ENCODE results near the gene SYT9. TPM values are rescaled to one million over a fixed set of nuclear protein-coding genes. Genes with fewer than 3 reads are reported as not detected.

Gene SYT9
- total and polyA plus RNA-seq, 2 of the 4 experiments (the other 2 are of a cell fraction), result not detected

DNA sequence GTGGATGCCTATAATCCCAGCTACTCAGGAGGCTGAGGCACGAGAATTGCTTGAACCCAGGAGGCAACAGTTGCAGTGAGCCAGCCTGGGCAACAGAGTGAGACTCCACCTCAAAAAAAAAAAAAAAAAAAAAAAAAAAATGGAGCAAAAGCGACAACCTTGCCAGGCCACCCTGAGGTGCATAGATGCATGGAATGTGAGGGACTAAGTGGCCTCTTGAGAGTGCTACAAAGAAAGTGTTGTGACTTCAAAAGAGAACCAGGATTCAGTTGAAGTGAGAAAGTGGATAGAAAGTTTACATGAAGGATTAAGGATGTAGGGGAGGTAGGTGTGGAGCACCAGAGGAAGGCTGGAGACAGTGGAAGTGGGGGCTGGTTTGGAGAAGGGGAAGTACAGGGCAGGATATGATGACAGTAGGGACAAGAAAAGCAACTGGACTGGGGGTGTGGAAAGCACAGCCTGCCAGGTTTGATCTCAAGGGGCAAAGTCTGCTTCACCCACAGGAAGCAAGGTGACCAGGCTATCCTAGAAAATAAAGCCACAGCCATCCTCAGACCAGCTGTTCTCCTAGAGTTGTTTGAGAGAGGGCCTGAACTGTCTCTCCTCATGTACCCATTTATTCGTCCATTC is 197.6 kb downstream of the SYT9 start:
- Histone ChIP-seq H2AFZ (replicated peaks; ENCODE audit: low read length, poor library complexity) (no peak overlapping the region), H3K4me1 (ENCODE audit: control insufficient read depth, insufficient read depth, low read length) (no peaks in the 10 kb centered on the region), H3K9me3 (ENCODE audit: control insufficient read depth, insufficient read depth, low read length) (no peaks in the 10 kb centered on the region), H3K14ac (replicated peaks; ENCODE audit: low read depth, low read length) (no peak overlapping the region), H2BK120ac (ENCODE audit: low read depth, low read length) (no peak overlapping the region), H3K4me2 (ENCODE audit: low read depth, low read length) (no peak overlapping the region), H3K18ac (ENCODE audit: low read depth, low read length) (no peak overlapping the region), H2BK15ac (ENCODE audit: low read depth, low read length) (no peak overlapping the region), H4K91ac (ENCODE audit: insufficient read depth, low read depth, low read length) (no peak overlapping the region), H4K8ac (ENCODE audit: low read depth in 2 of 2, low read length in 2 of 2) (no peak overlapping the region), H2AK5ac (ENCODE audit: low read depth, low read length) (no peak overlapping the region), H2BK5ac (ENCODE audit: low read depth, low read length, poor library complexity, severe bottlenecking) (no peak overlapping the region), H3K9me1 (ENCODE audit: insufficient read depth, low read length) (no peaks in the 10 kb centered on the region), H3K27me3 (ENCODE audit: control insufficient read depth, insufficient read depth, low read length) (peaks cover 1% of the 10 kb centered on the region), H3K23ac (ENCODE audit: low read depth, low read length) (no peak overlapping the region), H2BK20ac (ENCODE audit: low read depth, low read length) (no peak overlapping the region), H3K9ac (ENCODE audit: low read depth, low read length) (no peak overlapping the region), H3K4ac (ENCODE audit: low read depth, low read length) (no peak overlapping the region), H3K36me3 (ENCODE audit: control insufficient read depth, insufficient read depth, low read length) (no peaks in the 10 kb centered on the region), H3K27ac (ENCODE audit: insufficient read depth, low read length) (no peak overlapping the region), H4K5ac (ENCODE audit: low read depth, low read length) (no peak overlapping the region), H3K56ac (ENCODE audit: extremely low read depth, insufficient read depth, low read length) (no peak overlapping the region), H2AK9ac (replicated peaks; ENCODE audit: low read depth, low read length, poor library complexity) (no peak overlapping the region), H3K79me1 (ENCODE audit: low read depth in 1 of 2, low read length in 2 of 2) (no peaks in the 10 kb centered on the region), H3K4me3 (ENCODE audit: insufficient read depth, low read depth, low read length) (no peak overlapping the region), H4K20me1 (ENCODE audit: insufficient read depth, low read length) (no peaks in the 10 kb centered on the region)
- in situ Hi-C loops (cut with MboI; ENCODE audit: low sequenced_read_pairs), result loop anchor here (25.0 kb wide), 1 partner anchor 637 kb away; no protein-coding TSS in a partner anchor
- dilution Hi-C loops (cut with HindIII; ENCODE audit: low sequenced_read_pairs, unreplicated experiment), result no loop called here
- no CpG with 5 or more reads among the region's 3 CpGs for WGBS, 2 experiments (ENCODE audit: extremely low coverage in 2 of 2, insufficient read length in 1 of 2)
- BruUV-seq (replicated peaks), result no TSS peak
- intact Hi-C loops (cut with micrococcal nuclease), result no loop called here
- TF ChIP-seq FOS (IDR thresholded peaks at IDR 0.05; ENCODE audit: low read depth, low read length), result no peak
- no peak for TF ChIP-seq CHD1 (IDR thresholded peaks at IDR 0.05; ENCODE audit: low read depth, low read length)
- no peak for ATAC-seq (ENCODE audit: low read depth)
- ChIA-PET POLR2A (ENCODE audit: unreplicated experiment) (no interaction called here), CTCF (no interaction called here)
- no peak for DNase-seq
